Measurements from ENCODE around the gene AWAT2. TPM values are rescaled to one million over a fixed set of nuclear protein-coding genes. Genes with fewer than 3 reads are reported as not detected.

AWAT2 gene
- total and polyA plus RNA-seq, 2 experiments from 2014 or later = not detected

DNA sequence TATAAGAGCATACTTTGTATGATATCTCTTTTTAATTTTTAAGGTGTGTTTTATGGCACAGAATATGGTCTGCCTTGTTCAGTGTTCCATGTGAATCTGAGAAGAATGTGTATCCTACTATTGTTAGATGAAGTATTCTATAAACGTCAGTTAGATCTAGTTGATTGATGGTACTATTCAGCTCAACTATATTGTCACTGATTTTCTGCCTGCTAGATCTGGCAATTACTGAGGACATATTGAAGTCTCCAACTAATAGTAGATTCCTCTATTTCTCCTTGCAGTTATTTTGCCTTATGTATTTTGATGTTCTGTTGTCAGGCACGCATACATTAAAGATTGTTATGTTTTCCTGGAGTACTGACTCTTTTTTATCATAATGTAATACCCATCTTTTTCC is 39.8 kb downstream of the AWAT2 start (continued):
- TF ChIP-seq, protein P1, sequence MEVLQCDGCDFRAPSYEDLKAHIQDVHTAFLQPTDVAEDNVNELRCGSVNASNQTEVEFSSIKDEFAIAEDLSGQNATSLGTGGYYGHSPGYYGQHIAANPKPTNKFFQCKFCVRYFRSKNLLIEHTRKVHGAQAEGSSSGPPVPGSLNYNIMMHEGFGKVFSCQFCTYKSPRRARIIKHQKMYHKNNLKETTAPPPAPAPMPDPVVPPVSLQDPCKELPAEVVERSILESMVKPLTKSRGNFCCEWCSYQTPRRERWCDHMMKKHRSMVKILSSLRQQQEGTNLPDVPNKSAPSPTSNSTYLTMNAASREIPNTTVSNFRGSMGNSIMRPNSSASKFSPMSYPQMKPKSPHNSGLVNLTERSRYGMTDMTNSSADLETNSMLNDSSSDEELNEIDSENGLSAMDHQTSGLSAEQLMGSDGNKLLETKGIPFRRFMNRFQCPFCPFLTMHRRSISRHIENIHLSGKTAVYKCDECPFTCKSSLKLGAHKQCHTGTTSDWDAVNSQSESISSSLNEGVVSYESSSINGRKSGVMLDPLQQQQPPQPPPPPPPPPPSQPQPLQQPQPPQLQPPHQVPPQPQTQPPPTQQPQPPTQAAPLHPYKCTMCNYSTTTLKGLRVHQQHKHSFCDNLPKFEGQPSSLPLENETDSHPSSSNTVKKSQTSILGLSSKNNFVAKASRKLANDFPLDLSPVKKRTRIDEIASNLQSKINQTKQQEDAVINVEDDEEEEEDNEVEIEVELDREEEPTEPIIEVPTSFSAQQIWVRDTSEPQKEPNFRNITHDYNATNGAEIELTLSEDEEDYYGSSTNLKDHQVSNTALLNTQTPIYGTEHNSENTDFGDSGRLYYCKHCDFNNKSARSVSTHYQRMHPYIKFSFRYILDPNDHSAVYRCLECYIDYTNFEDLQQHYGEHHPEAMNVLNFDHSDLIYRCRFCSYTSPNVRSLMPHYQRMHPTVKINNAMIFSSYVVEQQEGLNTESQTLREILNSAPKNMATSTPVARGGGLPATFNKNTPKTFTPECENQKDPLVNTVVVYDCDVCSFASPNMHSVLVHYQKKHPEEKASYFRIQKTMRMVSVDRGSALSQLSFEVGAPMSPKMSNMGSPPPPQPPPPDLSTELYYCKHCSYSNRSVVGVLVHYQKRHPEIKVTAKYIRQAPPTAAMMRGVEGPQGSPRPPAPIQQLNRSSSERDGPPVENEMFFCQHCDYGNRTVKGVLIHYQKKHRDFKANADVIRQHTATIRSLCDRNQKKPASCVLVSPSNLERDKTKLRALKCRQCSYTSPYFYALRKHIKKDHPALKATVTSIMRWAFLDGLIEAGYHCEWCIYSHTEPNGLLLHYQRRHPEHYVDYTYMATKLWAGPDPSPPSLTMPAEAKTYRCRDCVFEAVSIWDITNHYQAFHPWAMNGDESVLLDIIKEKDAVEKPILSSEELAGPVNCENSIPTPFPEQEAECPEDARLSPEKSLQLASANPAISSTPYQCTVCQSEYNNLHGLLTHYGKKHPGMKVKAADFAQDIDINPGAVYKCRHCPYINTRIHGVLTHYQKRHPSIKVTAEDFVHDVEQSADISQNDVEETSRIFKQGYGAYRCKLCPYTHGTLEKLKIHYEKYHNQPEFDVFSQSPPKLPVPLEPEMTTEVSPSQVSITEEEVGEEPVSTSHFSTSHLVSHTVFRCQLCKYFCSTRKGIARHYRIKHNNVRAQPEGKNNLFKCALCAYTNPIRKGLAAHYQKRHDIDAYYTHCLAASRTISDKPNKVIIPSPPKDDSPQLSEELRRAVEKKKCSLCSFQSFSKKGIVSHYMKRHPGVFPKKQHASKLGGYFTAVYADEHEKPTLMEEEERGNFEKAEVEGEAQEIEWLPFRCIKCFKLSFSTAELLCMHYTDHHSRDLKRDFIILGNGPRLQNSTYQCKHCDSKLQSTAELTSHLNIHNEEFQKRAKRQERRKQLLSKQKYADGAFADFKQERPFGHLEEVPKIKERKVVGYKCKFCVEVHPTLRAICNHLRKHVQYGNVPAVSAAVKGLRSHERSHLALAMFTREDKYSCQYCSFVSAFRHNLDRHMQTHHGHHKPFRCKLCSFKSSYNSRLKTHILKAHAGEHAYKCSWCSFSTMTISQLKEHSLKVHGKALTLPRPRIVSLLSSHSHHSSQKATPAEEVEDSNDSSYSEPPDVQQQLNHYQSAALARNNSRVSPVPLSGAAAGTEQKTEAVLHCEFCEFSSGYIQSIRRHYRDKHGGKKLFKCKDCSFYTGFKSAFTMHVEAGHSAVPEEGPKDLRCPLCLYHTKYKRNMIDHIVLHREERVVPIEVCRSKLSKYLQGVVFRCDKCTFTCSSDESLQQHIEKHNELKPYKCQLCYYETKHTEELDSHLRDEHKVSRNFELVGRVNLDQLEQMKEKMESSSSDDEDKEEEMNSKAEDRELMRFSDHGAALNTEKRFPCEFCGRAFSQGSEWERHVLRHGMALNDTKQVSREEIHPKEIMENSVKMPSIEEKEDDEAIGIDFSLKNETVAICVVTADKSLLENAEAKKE (CRISPR knock-in tag; IDR thresholded peaks at IDR 0.05) = no peak
- TF ChIP-seq NANOG (IDR thresholded peaks at IDR 0.05; ENCODE audit: borderline replicate concordance) (no peak), EZH2 (IDR thresholded peaks at IDR 0.05; ENCODE audit: low read depth, unreplicated experiment) (no peak)
- TF ChIP-seq, protein P2, sequence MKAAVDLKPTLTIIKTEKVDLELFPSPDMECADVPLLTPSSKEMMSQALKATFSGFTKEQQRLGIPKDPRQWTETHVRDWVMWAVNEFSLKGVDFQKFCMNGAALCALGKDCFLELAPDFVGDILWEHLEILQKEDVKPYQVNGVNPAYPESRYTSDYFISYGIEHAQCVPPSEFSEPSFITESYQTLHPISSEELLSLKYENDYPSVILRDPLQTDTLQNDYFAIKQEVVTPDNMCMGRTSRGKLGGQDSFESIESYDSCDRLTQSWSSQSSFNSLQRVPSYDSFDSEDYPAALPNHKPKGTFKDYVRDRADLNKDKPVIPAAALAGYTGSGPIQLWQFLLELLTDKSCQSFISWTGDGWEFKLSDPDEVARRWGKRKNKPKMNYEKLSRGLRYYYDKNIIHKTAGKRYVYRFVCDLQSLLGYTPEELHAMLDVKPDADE (IDR thresholded peaks at IDR 0.05) = no peak

DNA sequence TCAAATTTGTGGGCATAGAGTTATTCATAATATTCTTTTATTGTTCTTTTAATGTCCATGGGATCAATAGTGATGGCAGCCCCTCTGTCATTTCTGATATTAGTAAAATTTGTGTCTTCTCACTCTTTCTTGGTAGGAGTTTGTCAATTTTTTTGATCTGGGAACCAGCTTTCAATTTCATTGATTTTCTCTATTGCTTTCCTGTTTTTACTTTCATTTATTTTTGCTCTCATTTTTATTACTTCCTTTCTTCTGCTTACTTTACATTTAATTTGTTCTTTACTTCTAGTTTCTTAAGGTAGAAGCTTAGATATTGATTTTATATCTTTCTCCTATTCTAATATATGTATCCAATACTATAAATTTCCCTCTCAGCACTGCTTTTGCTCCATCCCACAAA is 40.7 kb downstream of the AWAT2 start:
- H3K4me1 Mint-ChIP-seq = peaks cover 2% of the 10 kb centered on the region; the same call in 2 of the 3 replicates
- Histone ChIP-seq H4K20me1 (replicated peaks; ENCODE audit: insufficient read depth) (no peaks in the 10 kb centered on the region), H2AFZ (no peak overlapping the region), H3K27me3 (ENCODE audit: insufficient read depth) (no peaks in the 10 kb centered on the region), H3K4me1 (ENCODE audit: insufficient read depth) (no peaks in the 10 kb centered on the region), H3K27ac (ENCODE audit: low read depth) (no peak overlapping the region), H3K79me2 (replicated peaks; ENCODE audit: insufficient read depth) (no peaks in the 10 kb centered on the region), H3F3A (replicated peaks; ENCODE audit: low read depth) (no peaks in the 10 kb centered on the region), H3K9me2 (ENCODE audit: insufficient read depth) (no peaks in the 10 kb centered on the region), H3K4me3 (no peak overlapping the region), H3K4me2 (no peak overlapping the region), H3K36me3 (ENCODE audit: insufficient read depth) (no peaks in the 10 kb centered on the region)
- DNase-seq (ENCODE audit: low spot score) (no peak), ATAC-seq (no peak)
- H3K27me3 Mint-ChIP-seq (ENCODE audit: insufficient read depth, low read depth, poor library complexity) = peaks cover 3% of the 10 kb centered on the region
- no peak overlapping the region for H3K27ac Mint-ChIP-seq
- H3K9me3 Mint-ChIP-seq = no peaks in the 10 kb centered on the region
- no peaks in the 10 kb centered on the region; the same call in 2 of the 3 replicates for H3K36me3 Mint-ChIP-seq (ENCODE audit: low read depth)
- H3K4me3 Mint-ChIP-seq = no peak overlapping the region
- no peak for TF ChIP-seq JUNB (IDR thresholded peaks at IDR 0.05; ENCODE audit: unreplicated experiment)
- TF ChIP-seq EZH2phosphoT487 (IDR thresholded peaks at IDR 0.05; ENCODE audit: unreplicated experiment) = no peak
- TF ChIP-seq, protein P1 (CRISPR knock-in tag; IDR thresholded peaks at IDR 0.05) = no peak
- TF ChIP-seq POLR2AphosphoS5 (IDR thresholded peaks at IDR 0.05; ENCODE audit: low read depth) = no peak
- TF ChIP-seq, protein P2 (IDR thresholded peaks at IDR 0.05) = no peak
- TF ChIP-seq NANOG (IDR thresholded peaks at IDR 0.05; ENCODE audit: borderline replicate concordance) = no peak

Measured in GM23338 (cell line).